LHCN-M2 (cell line): Measurements from ENCODE around the gene ERICH4. TPM values are rescaled to one million over a fixed set of nuclear protein-coding genes. Genes with fewer than 3 reads are reported as not detected.
"Not testable (repeated sequence)": the region's sequence is repeated elsewhere in the genome, so short reads cannot be mapped to it uniquely, and the experiment has no call there.

Source experiments
- DNase-seq: peaks from one replicate; pipeline ENCODE4 v3.0.0-alpha.2; 2012; ENCODE audit warnings: low read depth
- polyA plus RNA-seq: library from polyadenylated mRNA; unstranded; fragments of >200 nt; gene quantifications from one replicate; pipeline ENCODE4 v1.2.1, GENCODE V29; 2012; ENCODE audit warnings: missing spikeins
- total RNA-seq: library from RNA; depleted of rRNA; stranded (reverse); fragments of >200 nt; gene quantifications from 2 replicates; pipeline ENCODE4 v1.2.3, GENCODE V29; 2014; rRNA removed

Gene ERICH4
- total RNA-seq: not detected in 2 replicates
- polyA plus RNA-seq: not detected

GRCh38 chr19:41442473-41443355 is at the start of gene ERICH4:
TSS of gene ERICH4 (plus strand) at chr19:41443156. CDS start at chr19:41443170, 14 bp downstream.
- DNase-seq: no peak

- no peak for DNase-seq
Observed at GRCh38 chr19:41395355-41395754, 47.6 kb upstream of the ERICH4 start.

- peak; percentile 99 for DNase-seq
Observed at GRCh38 chr19:41397086-41398049, 45.6 kb upstream of the ERICH4 start, which contains the start of the genes BCKDHA and EXOSC5. TSS of gene BCKDHA (plus strand) at chr19:41397818. CDS start at chr19:41397828, 10 bp downstream. TSS of gene EXOSC5 (minus strand) at chr19:41397359. CDS start at chr19:41397328, 31 bp downstream.

- peak; percentile 4 for DNase-seq
Observed at GRCh38 chr19:41398050-41398418, 44.9 kb upstream of the ERICH4 start.

- DNase-seq: no peak
Observed at GRCh38 chr19:41398598-41398997, 44.4 kb upstream of the ERICH4 start.

- no peak for DNase-seq
Observed at GRCh38 chr19:41399091-41399490, 43.9 kb upstream of the ERICH4 start.

GRCh38 chr19:41399525-41399924 is 43.4 kb upstream of the ERICH4 start:
- DNase-seq: no peak

- DNase-seq: no peak
Observed at GRCh38 chr19:41401483-41401882, 41.5 kb upstream of the ERICH4 start.

- DNase-seq: no peak
Observed at GRCh38 chr19:41402010-41402409, 40.9 kb upstream of the ERICH4 start.

GRCh38 chr19:41403181-41403970 is 39.6 kb upstream of the ERICH4 start:
- no peak for DNase-seq

GRCh38 chr19:41405776-41406175 is 37.2 kb upstream of the ERICH4 start:
- DNase-seq: no peak

GRCh38 chr19:41407271-41407670 is 35.7 kb upstream of the ERICH4 start:
- no peak for DNase-seq

GRCh38 chr19:41408256-41408655 is 34.7 kb upstream of the ERICH4 start:
- no peak for DNase-seq

- DNase-seq: not testable (repeated sequence)
Observed at GRCh38 chr19:41408846-41409245, 34.1 kb upstream of the ERICH4 start.

GRCh38 chr19:41409288-41409687 is 33.7 kb upstream of the ERICH4 start:
- DNase-seq: peak; percentile 42

GRCh38 chr19:41410336-41411054 is 32.5 kb upstream of the ERICH4 start:
- no peak for DNase-seq

GRCh38 chr19:41411100-41411967 is 31.6 kb upstream of the ERICH4 start:
- DNase-seq: no peak

- no peak for DNase-seq
Observed at GRCh38 chr19:41411968-41412265, 31.0 kb upstream of the ERICH4 start.

GRCh38 chr19:41412953-41413352 is 30.0 kb upstream of the ERICH4 start:
- no peak for DNase-seq

- DNase-seq: no peak
Observed at GRCh38 chr19:41413947-41414346, 29.0 kb upstream of the ERICH4 start.
